ENCODE results near the gene NSUN6.

Gene NSUN6

DNA sequence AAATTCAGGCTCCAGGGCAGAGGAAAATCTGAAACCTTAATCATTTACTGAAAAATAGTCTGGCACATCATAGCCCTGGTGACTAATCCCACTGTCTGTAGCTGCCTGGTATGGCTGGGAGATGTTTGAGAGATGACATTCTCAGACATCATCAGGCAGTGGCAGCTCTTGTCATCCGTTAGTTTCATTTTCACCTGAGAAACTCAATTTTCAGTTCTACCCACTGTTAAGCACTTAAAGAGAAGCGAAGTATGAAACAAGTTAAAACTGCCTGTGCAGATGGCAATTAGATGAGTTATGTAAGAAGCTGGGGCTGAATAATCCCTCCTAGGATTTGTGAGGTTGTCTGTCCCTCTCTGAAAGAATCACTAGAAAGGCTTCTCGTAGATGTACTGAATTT lies 150.2 kb downstream of the NSUN6 start:
- Mint-ChIP-seq H3K4me1 (ENCODE audit: low read depth) (no peaks in the 10 kb centered on the region), H3K36me3 (ENCODE audit: low read depth) (no peaks in the 10 kb centered on the region), H3K4me3 (no peak overlapping the region), H3K27me3 (no peaks in the 10 kb centered on the region), H3K9me3 (no peaks in the 10 kb centered on the region), H3K27ac (no peak overlapping the region)
- intact Hi-C loops (cut with micrococcal nuclease) = no loop called here

DNA sequence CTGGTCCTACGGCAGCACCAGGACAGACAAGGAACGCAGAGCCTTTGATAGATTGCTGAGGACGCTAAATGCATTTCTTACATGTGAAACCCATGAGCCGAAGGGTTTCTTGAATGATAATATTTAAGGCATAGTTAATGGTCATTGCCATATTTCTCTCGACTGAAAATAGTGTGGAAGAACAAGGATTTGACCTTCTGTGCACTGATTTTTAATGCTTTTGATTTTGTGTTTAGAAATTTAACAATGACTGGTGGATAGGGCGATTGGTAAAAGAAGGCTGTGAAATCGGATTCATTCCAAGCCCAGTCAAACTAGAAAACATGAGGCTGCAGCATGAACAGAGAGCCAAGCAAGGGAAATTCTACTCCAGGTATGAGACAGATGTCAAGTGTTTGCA lies 150.8 kb downstream of the NSUN6 start:
- Mint-ChIP-seq H3K27me3 (no peaks in the 10 kb centered on the region), H3K27ac (no peak overlapping the region), H3K36me3 (ENCODE audit: low read depth) (no peaks in the 10 kb centered on the region), H3K9me3 (no peaks in the 10 kb centered on the region), H3K4me1 (ENCODE audit: low read depth) (no peaks in the 10 kb centered on the region), H3K4me3 (no peak overlapping the region)
- intact Hi-C loops (cut with micrococcal nuclease) = no loop called here

DNA sequence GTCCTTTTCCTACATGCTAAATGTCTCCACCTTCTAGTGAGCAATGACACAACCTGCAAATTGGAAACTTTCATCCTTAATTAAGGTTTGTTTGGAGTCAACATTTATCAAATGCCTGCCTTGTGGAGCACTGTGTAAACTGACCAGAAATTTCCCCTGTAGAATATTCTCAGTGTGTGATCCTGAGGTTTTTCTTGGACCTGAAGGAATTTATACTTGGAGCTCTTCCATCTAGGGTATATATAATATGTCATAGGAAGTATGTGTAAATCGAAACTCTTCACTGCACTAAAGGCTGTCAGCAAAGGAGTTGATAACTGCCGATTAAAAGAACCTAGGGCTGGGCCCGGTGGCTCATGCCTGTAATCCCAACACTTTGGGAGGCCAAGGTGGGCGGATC lies 152.4 kb downstream of the NSUN6 start:
- Mint-ChIP-seq H3K36me3 (ENCODE audit: low read depth) (no peaks in the 10 kb centered on the region), H3K27me3 (no peaks in the 10 kb centered on the region), H3K4me3 (no peak overlapping the region), H3K27ac (no peak overlapping the region), H3K9me3 (no peaks in the 10 kb centered on the region), H3K4me1 (ENCODE audit: low read depth) (no peaks in the 10 kb centered on the region)
- intact Hi-C loops (cut with micrococcal nuclease) = no loop called here

DNA sequence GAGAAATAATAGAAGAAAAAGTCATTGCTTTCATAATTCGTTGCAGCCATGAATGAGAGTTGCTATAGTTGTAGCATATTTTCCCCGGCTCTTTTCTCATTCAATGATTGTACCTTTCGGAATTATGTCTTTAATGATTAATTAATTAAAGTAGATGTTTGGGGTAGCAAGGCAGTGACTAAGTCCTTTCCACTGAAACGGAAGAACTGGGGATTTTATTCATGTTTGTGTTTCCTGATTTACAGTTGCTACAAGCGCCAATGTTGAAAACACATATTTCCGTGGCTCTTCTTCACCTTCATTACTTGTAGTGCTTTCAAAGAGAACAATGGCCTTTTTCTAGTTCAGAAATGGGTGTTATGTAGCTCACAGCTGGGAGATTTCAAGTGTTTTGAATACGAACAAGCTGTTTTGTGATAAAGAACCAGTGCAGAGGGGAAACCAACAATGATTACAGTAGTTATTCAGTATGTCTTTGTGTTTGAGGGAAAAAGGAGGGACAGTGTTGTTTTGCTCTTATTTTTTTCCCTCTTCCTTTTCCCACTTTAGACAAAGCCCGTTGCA lies 153.5 kb downstream of the NSUN6 start:
- intact Hi-C loops (cut with micrococcal nuclease) = no loop called here
- Mint-ChIP-seq H3K36me3 (ENCODE audit: low read depth) (no peaks in the 10 kb centered on the region), H3K27ac (no peak overlapping the region), H3K4me3 (no peak overlapping the region), H3K4me1 (ENCODE audit: low read depth) (no peaks in the 10 kb centered on the region), H3K9me3 (no peaks in the 10 kb centered on the region), H3K27me3 (no peaks in the 10 kb centered on the region)
